DND-41 (cell line): ENCODE measurements around the gene NFATC2.

Experiments used
- ATAC-seq: fragments of 200-7000 bp; cut with Tn5 transposase; 3 replicates; pipeline ENCODE4 v1.9.1; 2021; ENCODE audit warnings: low read depth; ENCODE audit not compliant: insufficient read depth
- DNase-seq: peaks from one replicate; pipeline ENCODE4 v3.0.0-alpha.2; 2020
- H2AFZ ChIP-seq: 2 replicates; pipeline ENCODE4 v1.6.0; 2012; ENCODE audit warnings: low read depth, low read length
- H3K27ac ChIP-seq: 2 replicates; pipeline ENCODE4 v1.5.1; 2012; ENCODE audit warnings: low read length, inconsistent platforms
- H3K27me3 ChIP-seq: fragments of 200-600 bp; sonication (generic); 2 replicates; pipeline ENCODE4 v1.6.0; 2012; ENCODE audit warnings: low read length, mild to moderate bottlenecking, inconsistent platforms; ENCODE audit not compliant: insufficient read depth, poor library complexity
- H3K36me3 ChIP-seq: 2 replicates; pipeline ENCODE4 v1.5.1; 2012; ENCODE audit warnings: low read length, inconsistent platforms; ENCODE audit not compliant: insufficient read depth
- H3K4me1 ChIP-seq: 2 replicates; pipeline ENCODE4 v1.5.1; 2012; ENCODE audit warnings: mild to moderate bottlenecking, low read length; ENCODE audit not compliant: insufficient read depth
- H3K4me2 ChIP-seq: 2 replicates; pipeline ENCODE4 v1.6.0; 2012; ENCODE audit warnings: mild to moderate bottlenecking, moderate library complexity, low read length, inconsistent platforms; ENCODE audit not compliant: insufficient read depth
- H3K4me3 ChIP-seq, 2 experiments: fragments of 200-600 bp in 1 of 2; shearing (Covaris generic) in 1 of 2; 2 replicates each; pipeline ENCODE4 v1.5.1; 2012 to 2016; ENCODE audit warnings: inconsistent platforms in 2 of 2, low read length in 2 of 2, mild to moderate bottlenecking in 2 of 2, low read depth in 1 of 2, moderate library complexity in 1 of 2
- H3K79me2 ChIP-seq: 2 replicates; pipeline ENCODE4 v1.6.0; 2012; ENCODE audit warnings: low read length, inconsistent platforms; ENCODE audit not compliant: insufficient read depth
- H3K9ac ChIP-seq: 2 replicates; pipeline ENCODE4 v1.6.0; 2012; ENCODE audit warnings: low read depth, mild to moderate bottlenecking, inconsistent platforms, low read length, moderate library complexity
- H3K9me3 ChIP-seq: 2 replicates; pipeline ENCODE4 v1.5.1; 2012; ENCODE audit warnings: low read length, moderate library complexity, mild to moderate bottlenecking, inconsistent platforms; ENCODE audit not compliant: insufficient read depth, severe bottlenecking
- H4K20me1 ChIP-seq: 2 replicates; pipeline ENCODE4 v1.6.0; 2012; ENCODE audit warnings: low read length; ENCODE audit not compliant: insufficient read depth
- CTCF ChIP-seq: IDR thresholded peaks from 2 replicates; pipeline ENCODE4 v1.5.1; 2012; ENCODE audit warnings: borderline replicate concordance, low read length, moderate library complexity, mild to moderate bottlenecking; ENCODE audit not compliant: poor library complexity, severe bottlenecking; ENCODE audit errors: extremely low read depth
- EZH2 ChIP-seq: IDR thresholded peaks from 3 replicates; pipeline ENCODE4 v1.6.1; 2012; ENCODE audit warnings: borderline replicate concordance, low read depth, mild to moderate bottlenecking, moderate library complexity, low read length, inconsistent platforms; ENCODE audit not compliant: severe bottlenecking

Gene NFATC2

GRCh38 chr20:51531141-51531710 lies 11.3 kb downstream of the NFATC2 start:
- ATAC-seq = no peak
- Histone ChIP-seq H3K27ac (no peak overlapping the region), H3K9me3 (no peaks in the 10 kb centered on the region), H3K9ac (no peak overlapping the region), H3K27me3 (peaks cover 17% of the 10 kb centered on the region), H3K79me2 (no peaks in the 10 kb centered on the region), H3K4me3 (no peak overlapping the region), H2AFZ (no peak overlapping the region), H3K4me2 (no peak overlapping the region), H4K20me1 (peaks cover 4% of the 10 kb centered on the region; the same call in 1 of the 2 replicates), H3K36me3 (no peaks in the 10 kb centered on the region), H3K4me1 (no peaks in the 10 kb centered on the region)
- TF ChIP-seq EZH2 = no peak
- TF ChIP-seq CTCF = no peak
- DNase-seq = no peak

GRCh38 chr20:51529758-51530157 lies 12.8 kb downstream of the NFATC2 start:
- ATAC-seq = no peak

GRCh38 chr20:51529081-51529681 lies 13.3 kb downstream of the NFATC2 start:
- H3K4me3 ChIP-seq = no peak overlapping the region
- H3K79me2 ChIP-seq = no peaks in the 10 kb centered on the region
- 0 out of 2 replicates have a peak, but pooled peaks cover 4% of the 10 kb centered on the region for H4K20me1 ChIP-seq
- no peaks in the 10 kb centered on the region for H3K4me1 ChIP-seq
- TF ChIP-seq EZH2 = no peak
- no peak for TF ChIP-seq CTCF
- no peaks in the 10 kb centered on the region for H3K36me3 ChIP-seq
- DNase-seq = no peak
- no peak overlapping the region for H3K9ac ChIP-seq
- H3K27me3 ChIP-seq = no peaks in the 10 kb centered on the region
- H3K4me2 ChIP-seq = no peak overlapping the region
- no peaks in the 10 kb centered on the region for H3K9me3 ChIP-seq
- no peak overlapping the region for H2AFZ ChIP-seq
- no peak overlapping the region for H3K27ac ChIP-seq
- ATAC-seq = no peak

More at GRCh38 chr20:51529758-51530157, 12.8 kb downstream of the NFATC2 start:
- no peaks in the 10 kb centered on the region for H3K4me1 ChIP-seq
- no peaks in the 10 kb centered on the region for H3K36me3 ChIP-seq
- H3K4me3 ChIP-seq = no peak overlapping the region
- no peak for TF ChIP-seq EZH2
- no peak for TF ChIP-seq CTCF
- DNase-seq = no peak
- H3K4me2 ChIP-seq = no peak overlapping the region
- H3K9ac ChIP-seq = no peak overlapping the region
- no peaks in the 10 kb centered on the region for H3K9me3 ChIP-seq
- H2AFZ ChIP-seq = no peak overlapping the region
- H3K79me2 ChIP-seq = no peaks in the 10 kb centered on the region
- H4K20me1 ChIP-seq = 0 out of 2 replicates have a peak, but pooled peaks cover 4% of the 10 kb centered on the region
- peaks cover 2% of the 10 kb centered on the region for H3K27me3 ChIP-seq
- no peak overlapping the region for H3K27ac ChIP-seq
